GM21576 (cell line): ENCODE measurements around the gene PYCARD.

Experiments
- ATAC-seq: cut with Tn5 transposase; IDR thresholded peaks from one replicate; pipeline ENCODE4 v1.9.1; 2021; ENCODE audit warnings: mild to moderate bottlenecking, moderate library complexity; ENCODE audit not compliant: unreplicated experiment

The PYCARD gene

GRCh38 chr16:31167315-31167714 lies 35.2 kb downstream of the PYCARD start:
- no peak for ATAC-seq

- no peak for ATAC-seq
Observed at GRCh38 chr16:31157136-31157535, 45.4 kb downstream of the PYCARD start.
